GM12878 (cell line): ENCODE results near the gene RAMP1. TPM values are rescaled to one million over a fixed set of nuclear protein-coding genes. Genes with fewer than 3 reads are reported as not detected.

Source experiments
- ATAC-seq: fragments of 200-7000 bp; cut with Tn5 transposase; 3 replicates; pipeline ENCODE4 v1.9.1; 2020; ENCODE audit warnings: mild to moderate bottlenecking, moderate library complexity
- BruUV-seq: library from RNA; stranded (reverse); fragments of 400-500 nt; replicated peaks from 2 replicates; lab custom pipeline; 2021; lab: Mats Ljungman, UMichigan
- CTCF ChIA-PET: fragments of 300-600 bp; sonication (Branson Sonifier 250); formaldehyde crosslinking; extraction: SDS; loops from one replicate; lab custom pipeline; 2021; ENCODE audit warnings: inconsistent platforms; lab: Yijun Ruan, JAX
- POLR2A ChIA-PET: fragments of 350-600 bp; formaldehyde crosslinking; extraction: SDS; loops from one replicate; lab custom pipeline; 2021; ENCODE audit warnings: inconsistent platforms; lab: Charles Lee
- RAD21 ChIA-PET: fragments of 300-600 bp; sonication (Branson Sonifier 250); formaldehyde crosslinking; loops from one replicate; lab custom pipeline; 2023; ENCODE audit warnings: antibody characterized with exemption; ENCODE audit not compliant: unreplicated experiment; lab: Charles Lee
- SMC1A ChIA-PET: fragments of 300-600 bp; sonication (Branson Sonifier 250); formaldehyde crosslinking; loops from one replicate; lab custom pipeline; 2023; ENCODE audit not compliant: unreplicated experiment, uncharacterized antibody; lab: Charles Lee
- DNase-seq: peaks from one replicate; pipeline ENCODE4 v3.0.0-alpha.2; 2011; ENCODE audit warnings: low read depth, low spot score
- FAIRE-seq: peaks from 3 replicates; lab custom pipeline; 2011; peaks lifted over from hg19 to GRCh38; lab: Jason Lieb, UNC
- H2AFZ ChIP-seq: 2 replicates; pipeline ENCODE4 v1.6.0; 2011; ENCODE audit warnings: low read depth, low read length, control low read depth; ENCODE audit not compliant: control insufficient read depth
- H3K27ac ChIP-seq: 2 replicates; pipeline ENCODE4 v1.5.1; 2011; ENCODE audit warnings: control low read depth; ENCODE audit not compliant: control insufficient read depth, insufficient read depth
- H3K27me3 ChIP-seq, 2 experiments: replicated peaks in 1 of 2; 2 replicates each; pipeline versions ENCODE4 v1.6.0 to v1.6.1; 2011; ENCODE audit warnings: low read length in 1 of 2; ENCODE audit not compliant: control insufficient read depth in 2 of 2, insufficient read depth in 2 of 2
- H3K36me3 ChIP-seq, 2 experiments: 2 replicates each; pipeline ENCODE4 v1.5.1; 2011; ENCODE audit warnings: low read length in 1 of 2; ENCODE audit not compliant: control insufficient read depth in 2 of 2, insufficient read depth in 2 of 2
- H3K4me1 ChIP-seq: 2 replicates; pipeline ENCODE4 v1.6.1; 2011; ENCODE audit warnings: mild to moderate bottlenecking, low read length, moderate library complexity, mixed read lengths; ENCODE audit not compliant: control insufficient read depth, insufficient read depth
- H3K4me2 ChIP-seq: 2 replicates; pipeline ENCODE4 v1.6.0; 2011; ENCODE audit warnings: control low read depth; ENCODE audit not compliant: control insufficient read depth, insufficient read depth
- H3K4me3 ChIP-seq: fragments of 200-600 bp; sonication (generic); 2 replicates; pipeline ENCODE4 v1.5.1; 2016
- H3K79me2 ChIP-seq: 2 replicates; pipeline ENCODE4 v1.6.0; 2011; ENCODE audit warnings: low read length; ENCODE audit not compliant: control insufficient read depth, insufficient read depth
- H3K9ac ChIP-seq: 2 replicates; pipeline ENCODE4 v1.8.0; 2011; ENCODE audit warnings: low read length, control low read depth, mixed read lengths; ENCODE audit not compliant: control insufficient read depth, insufficient read depth
- H3K9me3 ChIP-seq: replicated peaks from 3 replicates; pipeline ENCODE4 v1.5.1; 2011; ENCODE audit warnings: mild to moderate bottlenecking, low read length; ENCODE audit not compliant: control insufficient read depth, insufficient read depth
- H4K20me1 ChIP-seq: 2 replicates; pipeline ENCODE4 v1.6.0; 2011; ENCODE audit not compliant: control insufficient read depth, insufficient read depth
- BCLAF1 ChIP-seq: fragments of 450-650 bp; IDR thresholded peaks from 2 replicates; pipeline ENCODE4 v1.6.1; 2017; ENCODE audit warnings: antibody characterized with exemption, mild to moderate bottlenecking, moderate library complexity
- CBX5 ChIP-seq: sonication (generic); IDR thresholded peaks from 2 replicates; pipeline ENCODE4 v1.6.1; 2016; ENCODE audit warnings: low read depth, moderate library complexity, mild to moderate bottlenecking, inconsistent platforms
- CTCF ChIP-seq, 3 experiments: IDR thresholded peaks in 2 of 3; conservative IDR thresholded peaks in 1 of 3; 2 replicates each; pipeline ENCODE4 v1.5.1; 2011; ENCODE audit warnings: low read depth in 3 of 3, low read length in 3 of 3, mild to moderate bottlenecking in 3 of 3, control low read depth in 2 of 3, moderate library complexity in 2 of 3, inconsistent platforms in 1 of 3, mixed read lengths in 1 of 3; ENCODE audit not compliant: control insufficient read depth in 2 of 3, insufficient read depth in 1 of 3; ENCODE audit errors: extremely low read depth in 1 of 3
- MAX ChIP-seq: IDR thresholded peaks from 2 replicates; pipeline ENCODE4 v1.6.1; 2012; ENCODE audit warnings: low read depth, low read length, improper control_type of control experiment
- MLLT1 ChIP-seq: fragments of 450-650 bp; IDR thresholded peaks from 2 replicates; pipeline ENCODE4 v1.6.1; 2016; ENCODE audit warnings: mild to moderate bottlenecking
- POLR2AphosphoS2 ChIP-seq: IDR thresholded peaks from 2 replicates; pipeline ENCODE4 v1.6.1; 2011; ENCODE audit warnings: low read depth, mild to moderate bottlenecking, low read length, improper control_type of control experiment, moderate library complexity
- RAD21 ChIP-seq: IDR thresholded peaks from 2 replicates; pipeline ENCODE4 v1.6.1; 2011; ENCODE audit warnings: mild to moderate bottlenecking, low read depth, low read length, moderate library complexity; ENCODE audit not compliant: insufficient read depth
- SP1 ChIP-seq: IDR thresholded peaks from one replicate; pipeline ENCODE4 v1.6.1; 2011; ENCODE audit warnings: low read depth, low read length
- ZBTB11 ChIP-seq: fragments of 450-650 bp; formaldehyde crosslinking; IDR thresholded peaks from 2 replicates; pipeline ENCODE4 v1.5.0; 2022; ENCODE audit warnings: mild to moderate bottlenecking, missing genetic modification characterization
- ZBTB33 ChIP-seq: fragments of 450-650 bp; IDR thresholded peaks from 2 replicates; pipeline ENCODE4 v1.6.1; 2017; ENCODE audit warnings: mild to moderate bottlenecking
- WGBS: methylation state at CpG from one replicate; pipeline ENCODE4 v1.1.6; 2016; ENCODE audit warnings: low lambda C conversion rate; ENCODE audit not compliant: insufficient replicate concordance, insufficient coverage; ENCODE audit errors: missing lambda C conversion rate; 5-methylcytosine and 5-hydroxymethylcytosine counted together
- in situ Hi-C: fragments of 300-500 bp; cut with MboI; formaldehyde crosslinking; loops from 9 replicates; pipeline ENCODE4 v1.14.3; 2018; ENCODE audit warnings: mixed read lengths
- intact Hi-C: fragments of 100-400 bp; cut with micrococcal nuclease; formaldehyde crosslinking; loops from one replicate; pipeline ENCODE4 v1.14.2; 2022; ENCODE audit not compliant: unreplicated experiment
- polyA plus RNA-seq, 11 experiments: library from polyadenylated mRNA; depleted of rRNA in 4 of 11; unstranded in 6 of 11; stranded (reverse) in 5 of 11; fragments of >200 nt; fragmentation: Nextera tagmentation in 4 of 11; fragmentation: Illumina TruSeq in 1 of 11; extraction: Ambion mirVana in 4 of 11; extraction: Trizol in 1 of 11; gene quantifications; 1 replicate in 1 of 11; 2 replicates in 10 of 11; pipeline versions ENCODE4 v1.2.1 to v1.2.3, GENCODE V29; 2011 to 2016; ENCODE audit warnings: inconsistent platforms in 2 of 11, missing spikeins in 2 of 11, low read depth in 1 of 11
- total RNA-seq, 4 experiments: library from RNA; depleted of rRNA in 3 of 4; stranded (reverse); fragments of >200 nt in 3 of 4; fragmentation: Illumina TruSeq in 1 of 4; extraction: Trizol in 1 of 4; gene quantifications; 2 replicates each; pipeline versions ENCODE4 v1.2.1 to v1.2.3, GENCODE V29; 2013 to 2021

The RAMP1 gene
- total and polyA plus RNA-seq, 10 of the 15 experiments (the other 5 are each of a cell fraction or from before 2014, with no cell fraction given): 0.11 to 0.19 (median 0.12) TPM; not detected in 7

- H3K9ac ChIP-seq: no peak overlapping the region
- no peak overlapping the region for H2AFZ ChIP-seq
- H3K27ac ChIP-seq: no peak overlapping the region
- ChIA-PET SMC1A (interaction anchor here (1.1 to 1.4 kb wide), 5 partner anchors 67 to 405 kb away, joined by 3 to 7 read pairs (median 4); no protein-coding TSS in a partner anchor), RAD21 (interaction anchor here (0.7 to 1.5 kb wide), 5 partner anchors 40 to 278 kb away, joined by 3 to 7 read pairs (median 3); no protein-coding TSS in a partner anchor), POLR2A (no interaction called here), CTCF (interaction anchor here (1.0 to 1.4 kb wide), 7 partner anchors 49 to 404 kb away, joined by 3 to 10 read pairs (median 4); no protein-coding TSS in a partner anchor)
- H3K4me2 ChIP-seq: no peak overlapping the region
- DNase-seq (no peak), FAIRE-seq (no peak), ATAC-seq (no peak)
- no TSS peak for BruUV-seq
- no peaks in the 10 kb centered on the region for H4K20me1 ChIP-seq
- H3K4me1 ChIP-seq: no peaks in the 10 kb centered on the region
- 45% methylated on average over 14 of the region's 15 CpGs for whole genome bisulfite sequencing
- no peaks in the 10 kb centered on the region for H3K9me3 ChIP-seq
- H3K79me2 ChIP-seq: no peaks in the 10 kb centered on the region
- no peak for TF ChIP-seq BCLAF1
- TF ChIP-seq MLLT1: no peak
- TF ChIP-seq SP1: no peak
- TF ChIP-seq MAX: no peak
- no peak for TF ChIP-seq CTCF (IDR thresholded peaks at IDR 0.05 in 2 of 3, conservative IDR thresholded peaks at IDR 0.05 in 1 of 3; ENCODE audit: control insufficient read depth in 2 of 3, extremely low read depth in 1 of 3, insufficient read depth in 1 of 3, low read depth in 3 of 3, low read length in 3 of 3)
- TF ChIP-seq CBX5: no peak
- TF ChIP-seq ZBTB11: no peak
- no peak for TF ChIP-seq POLR2AphosphoS2
- no peak for TF ChIP-seq ZBTB33
- TF ChIP-seq RAD21: no peak
- in situ Hi-C loops: loop anchor here (5.0 kb wide), 1 partner anchor 403 kb away; no protein-coding TSS in a partner anchor
- no peak overlapping the region for H3K4me3 ChIP-seq
- peaks cover 4 to 13% of the 10 kb centered on the region in 2 experiments for H3K27me3 ChIP-seq
- no peaks in the 10 kb centered on the region for H3K36me3 ChIP-seq
- intact Hi-C loops: loop anchor here (5.0 kb wide), 1 partner anchor 403 kb away; no protein-coding TSS in a partner anchor
These were observed 365 bp upstream of the RAMP1 start for GRCh38 chr2:237859082-237859433.
